ENCODE data around the gene PEX11B.

Gene PEX11B

DNA sequence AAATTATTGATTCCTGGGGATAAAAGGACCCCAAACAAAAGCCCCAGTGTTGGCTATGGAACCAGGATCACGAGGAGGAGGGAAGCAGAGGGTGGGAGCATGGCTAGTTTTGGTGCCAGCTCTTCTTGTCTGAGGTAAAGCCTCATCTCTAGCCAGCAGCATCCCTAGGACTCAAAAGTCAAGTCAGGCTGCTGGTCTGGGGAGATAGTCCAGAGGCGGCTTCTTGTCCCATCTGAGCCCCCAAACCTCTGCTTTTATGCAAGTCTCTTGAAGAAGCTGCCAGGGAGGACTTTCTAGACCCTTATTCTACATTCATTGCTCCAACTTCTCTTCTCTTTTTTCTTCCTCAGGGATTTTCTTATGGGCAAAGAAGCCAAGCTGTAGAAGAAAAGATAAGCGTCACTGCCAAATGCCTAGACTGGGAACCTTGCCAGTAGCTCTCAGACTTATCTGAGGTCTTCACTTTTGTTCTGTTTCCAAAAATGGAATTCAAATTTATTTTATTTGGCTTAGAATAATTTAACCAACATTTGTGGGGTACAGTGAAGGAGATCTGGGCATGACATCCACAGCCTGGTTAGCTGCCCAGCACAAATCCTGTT lies 25.9 kb downstream of the PEX11B start:
- TF ChIP-seq, protein P1, sequence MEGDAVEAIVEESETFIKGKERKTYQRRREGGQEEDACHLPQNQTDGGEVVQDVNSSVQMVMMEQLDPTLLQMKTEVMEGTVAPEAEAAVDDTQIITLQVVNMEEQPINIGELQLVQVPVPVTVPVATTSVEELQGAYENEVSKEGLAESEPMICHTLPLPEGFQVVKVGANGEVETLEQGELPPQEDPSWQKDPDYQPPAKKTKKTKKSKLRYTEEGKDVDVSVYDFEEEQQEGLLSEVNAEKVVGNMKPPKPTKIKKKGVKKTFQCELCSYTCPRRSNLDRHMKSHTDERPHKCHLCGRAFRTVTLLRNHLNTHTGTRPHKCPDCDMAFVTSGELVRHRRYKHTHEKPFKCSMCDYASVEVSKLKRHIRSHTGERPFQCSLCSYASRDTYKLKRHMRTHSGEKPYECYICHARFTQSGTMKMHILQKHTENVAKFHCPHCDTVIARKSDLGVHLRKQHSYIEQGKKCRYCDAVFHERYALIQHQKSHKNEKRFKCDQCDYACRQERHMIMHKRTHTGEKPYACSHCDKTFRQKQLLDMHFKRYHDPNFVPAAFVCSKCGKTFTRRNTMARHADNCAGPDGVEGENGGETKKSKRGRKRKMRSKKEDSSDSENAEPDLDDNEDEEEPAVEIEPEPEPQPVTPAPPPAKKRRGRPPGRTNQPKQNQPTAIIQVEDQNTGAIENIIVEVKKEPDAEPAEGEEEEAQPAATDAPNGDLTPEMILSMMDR (IDR thresholded peaks at IDR 0.05; ENCODE audit: extremely low read depth, missing control alignments): no peak
- DNase-seq (ENCODE audit: low spot score): no peak

DNA sequence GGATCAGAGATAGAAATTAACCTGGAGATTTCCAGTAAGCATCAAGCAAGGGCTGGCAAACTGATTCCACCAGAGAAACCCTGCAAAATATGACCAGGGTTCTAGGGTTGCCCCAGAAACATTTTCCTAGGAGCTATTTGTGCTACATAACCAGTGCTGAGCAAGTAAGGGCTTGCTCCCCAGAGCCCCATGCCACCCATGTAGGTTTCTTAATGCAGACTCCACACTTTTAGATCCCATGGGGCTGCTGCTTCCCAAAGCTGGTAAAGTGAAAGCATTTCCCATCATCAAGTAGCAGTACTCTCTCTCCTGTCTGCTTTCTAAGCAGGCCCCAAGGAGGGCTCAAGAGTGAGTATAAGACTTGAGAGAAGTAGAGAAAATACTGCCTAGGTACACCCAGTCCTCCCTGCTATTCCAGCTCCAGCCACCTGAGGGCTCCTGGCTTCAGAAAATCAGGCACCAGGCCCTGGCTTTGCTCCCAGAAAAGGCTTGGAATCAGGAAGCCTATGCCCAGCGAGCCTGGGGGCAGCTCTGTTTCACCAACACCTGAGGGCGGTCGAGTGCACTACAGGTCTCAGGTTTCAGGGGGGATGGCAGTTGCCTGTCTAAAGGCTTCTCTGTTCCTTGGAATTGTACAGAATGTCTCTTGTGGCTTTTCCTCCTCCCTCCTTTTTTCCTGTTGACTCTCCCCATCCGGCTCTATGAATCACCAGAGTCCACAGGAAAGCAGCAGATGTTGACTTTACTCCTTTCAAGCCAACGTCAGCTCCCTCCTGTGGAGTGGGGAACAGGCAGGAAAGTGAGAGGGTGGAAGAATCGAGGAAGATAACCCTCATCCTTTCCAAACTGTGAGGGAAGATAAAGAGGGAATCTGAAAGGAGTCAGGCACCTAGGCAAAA lies 26.7 kb downstream of the PEX11B start:
- TF ChIP-seq, protein P1 (IDR thresholded peaks at IDR 0.05; ENCODE audit: extremely low read depth, missing control alignments): peak; percentile 62
- DNase-seq (ENCODE audit: low spot score): peak; percentile 79

DNA sequence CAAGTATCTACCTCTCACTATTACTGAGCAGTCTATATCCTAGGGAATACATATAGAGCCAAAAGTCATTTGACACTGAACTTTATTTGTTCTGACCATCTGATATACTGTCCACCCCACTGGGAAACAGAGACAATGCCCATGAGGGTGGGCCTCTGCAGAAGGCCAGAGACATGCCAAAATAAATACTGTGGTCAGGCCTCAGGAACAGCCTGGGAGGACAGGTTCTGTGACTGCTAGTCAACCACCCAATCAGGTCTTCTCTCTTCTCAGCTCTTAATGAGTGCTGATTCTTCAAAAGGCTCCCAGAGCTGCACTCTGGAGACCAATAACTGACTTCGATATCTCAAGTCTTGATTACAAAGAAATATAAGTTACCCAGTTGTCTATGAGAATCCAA lies 27.4 kb downstream of the PEX11B start:
- TF ChIP-seq, protein P1 (IDR thresholded peaks at IDR 0.05; ENCODE audit: extremely low read depth, missing control alignments): no peak
- no peak for DNase-seq (ENCODE audit: low spot score)

DNA sequence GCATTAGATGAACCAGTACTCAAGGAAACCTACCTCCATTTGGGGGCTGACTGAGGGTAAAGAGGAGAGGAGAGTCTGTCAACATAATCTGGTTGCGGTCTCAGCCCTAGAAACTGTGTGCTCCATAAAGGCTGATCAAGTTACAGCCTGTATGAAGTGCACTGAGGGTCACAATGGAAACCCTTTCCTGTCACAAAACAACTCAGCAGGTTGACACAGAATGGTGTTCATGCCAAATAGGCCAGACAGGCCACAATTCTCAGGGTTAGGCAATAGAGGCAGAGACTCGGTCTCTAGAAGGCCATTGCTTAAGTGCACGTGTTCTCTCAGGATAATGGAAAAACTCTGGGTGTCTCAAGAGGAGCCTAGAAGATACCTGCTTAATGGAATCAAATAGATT lies 28.8 kb downstream of the PEX11B start:
- TF ChIP-seq, protein P1 (IDR thresholded peaks at IDR 0.05; ENCODE audit: extremely low read depth, missing control alignments): no peak
- DNase-seq (ENCODE audit: low spot score): no peak

DNA sequence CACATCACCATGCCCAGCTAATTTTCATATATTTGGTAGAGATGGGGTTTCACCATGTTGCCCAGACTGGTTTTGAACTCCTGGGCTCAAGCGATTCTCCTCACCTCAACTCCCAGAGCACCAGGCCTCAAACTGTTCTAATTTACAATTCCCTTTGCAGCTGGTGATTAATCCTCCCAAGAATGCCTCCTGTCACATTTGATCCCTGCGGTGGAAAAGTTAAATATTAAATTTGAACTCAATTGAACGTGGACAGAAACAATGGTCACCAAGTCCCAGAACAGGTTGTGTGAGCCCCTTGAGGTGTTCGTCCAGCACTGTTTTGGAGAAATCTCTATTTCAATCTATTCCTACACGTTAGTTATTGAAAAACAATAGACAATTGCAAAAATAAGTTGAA lies 30.9 kb downstream of the PEX11B start:
- no peak for DNase-seq (ENCODE audit: low spot score)
- TF ChIP-seq, protein P1 (IDR thresholded peaks at IDR 0.05; ENCODE audit: extremely low read depth, missing control alignments): no peak

DNA sequence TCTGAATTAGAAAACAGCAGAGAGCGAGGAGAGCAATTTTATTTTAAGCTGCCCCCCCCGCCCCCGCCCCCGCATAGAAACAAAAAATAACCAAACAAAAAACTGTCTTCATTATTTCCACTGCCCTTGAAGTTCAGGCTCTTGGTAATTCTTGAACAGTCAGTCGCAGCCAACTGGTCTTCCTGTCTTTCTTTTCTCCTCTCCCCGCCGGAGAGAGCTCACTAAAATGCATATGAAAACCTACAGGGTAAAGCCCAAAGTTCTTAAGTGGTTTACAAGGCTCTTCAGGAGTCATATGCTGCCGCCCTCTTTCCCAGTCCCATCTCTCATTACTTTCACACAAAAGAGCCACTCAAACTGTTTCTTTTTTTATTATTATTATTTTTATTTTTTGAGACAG lies 31.7 kb downstream of the PEX11B start:
- DNase-seq (ENCODE audit: low spot score): no peak
- TF ChIP-seq, protein P1 (IDR thresholded peaks at IDR 0.05; ENCODE audit: extremely low read depth, missing control alignments): no peak

DNA sequence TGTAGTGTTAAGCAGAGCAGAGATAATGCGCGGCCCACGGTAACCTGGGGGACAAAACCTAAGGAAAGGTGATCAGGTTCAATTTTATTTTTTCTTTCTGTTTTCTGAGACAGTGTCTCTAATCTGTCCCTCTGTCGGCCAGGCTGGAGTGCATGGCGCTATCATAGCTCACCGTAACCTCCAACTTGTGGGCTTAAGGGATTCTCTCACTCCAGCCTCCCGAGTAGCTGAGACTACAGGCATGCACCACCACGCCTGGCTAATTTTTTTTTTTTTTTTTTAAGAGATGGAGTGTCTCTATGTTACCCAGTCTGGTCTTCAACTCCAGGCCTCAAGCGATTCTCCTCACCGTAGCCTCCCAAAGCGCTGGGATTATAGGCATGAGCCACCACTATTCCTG lies 32.1 kb downstream of the PEX11B start:
- no peak for DNase-seq (ENCODE audit: low spot score)
- TF ChIP-seq, protein P1 (IDR thresholded peaks at IDR 0.05; ENCODE audit: extremely low read depth, missing control alignments): no peak

Data from GM20000 (cell line).